SK-N-SH (cell line): Measurements from ENCODE around the gene GADD45B. TPM values are rescaled to one million over a fixed set of nuclear protein-coding genes. Genes with fewer than 3 reads are reported as not detected.

Experiments
- CTCF ChIA-PET: fragments of 300-600, 350-600 bp; formaldehyde crosslinking; extraction: SDS; loops from one replicate; lab custom pipeline; 2021; lab: Yijun Ruan, JAX
- POLR2A ChIA-PET: fragments of 350-600 bp; sonication (Branson Sonifier 250); formaldehyde crosslinking; extraction: SDS; loops from one replicate; lab custom pipeline; 2020; ENCODE audit warnings: antibody characterized with exemption, inconsistent platforms; lab: Yijun Ruan, JAX
- DNase-seq: peaks from one replicate; pipeline ENCODE4 v3.0.0; 2012
- H2AFZ ChIP-seq: fragments of 200-600 bp; sonication (generic); 2 replicates; pipeline ENCODE4 v1.8.1; 2016; ENCODE audit warnings: antibody characterized with exemption, mild to moderate bottlenecking, low read depth
- H3F3A ChIP-seq: fragments of 200-600 bp; sonication (generic); replicated peaks from 2 replicates; pipeline ENCODE3; 2016; ENCODE audit warnings: antibody characterized with exemption, mild to moderate bottlenecking; ENCODE audit not compliant: insufficient read depth
- H3K27ac ChIP-seq, 2 experiments: fragments of 200-500 bp in 1 of 2; fragments of 200-600 bp in 1 of 2; sonication (Bioruptor generic) in 1 of 2; sonication (generic), shearing (Covaris generic) in 1 of 2; 2 replicates each; pipeline versions ENCODE4 v1.5.1 to v1.6.1; 2014 to 2016; ENCODE audit warnings: low read depth in 2 of 2, inconsistent platforms in 1 of 2, low read length in 1 of 2, mild to moderate bottlenecking in 1 of 2, mixed read lengths in 1 of 2
- H3K27me3 ChIP-seq: fragments of 200-600 bp; sonication (generic), shearing (Covaris generic); 2 replicates; pipeline ENCODE4 v1.6.1; 2016; ENCODE audit warnings: mixed run types; ENCODE audit not compliant: insufficient read depth
- H3K36me3 ChIP-seq, 2 experiments: fragments of 200-500 bp in 1 of 2; fragments of 200-600 bp in 1 of 2; sonication (Bioruptor generic) in 1 of 2; sonication (generic) in 1 of 2; replicated peaks in 1 of 2; 2 replicates each; pipeline versions ENCODE3 to v1.5.1; 2014 to 2016; ENCODE audit warnings: low read length in 1 of 2, mild to moderate bottlenecking in 1 of 2; ENCODE audit not compliant: insufficient read depth in 2 of 2, control insufficient read depth in 1 of 2
- H3K4me1 ChIP-seq, 2 experiments: fragments of 200-500 bp in 1 of 2; fragments of 200-600 bp in 1 of 2; sonication (Bioruptor generic) in 1 of 2; sonication (generic), shearing (Covaris generic) in 1 of 2; 2 replicates each; pipeline versions ENCODE4 v1.5.1 to v1.6.1; 2014 to 2016; ENCODE audit warnings: low read depth in 1 of 2, low read length in 1 of 2, mixed run types in 1 of 2; ENCODE audit not compliant: insufficient read depth in 2 of 2, control insufficient read depth in 1 of 2
- H3K4me2 ChIP-seq: fragments of 200-600 bp; sonication (generic), shearing (Covaris generic); 2 replicates; pipeline ENCODE4 v1.6.1; 2017; ENCODE audit warnings: mixed run types
- H3K4me3 ChIP-seq, 2 experiments: fragments of 200-500 bp in 1 of 2; fragments of 200-600 bp in 1 of 2; sonication (Bioruptor generic) in 1 of 2; sonication (generic), shearing (Covaris generic) in 1 of 2; 2 replicates each; pipeline versions ENCODE4 v1.5.1 to v1.8.1; 2014 to 2016; ENCODE audit warnings: low read depth in 2 of 2, inconsistent platforms in 1 of 2, low read length in 1 of 2, mild to moderate bottlenecking in 1 of 2, mixed read lengths in 1 of 2, moderate library complexity in 1 of 2
- H3K79me2 ChIP-seq: fragments of 200-600 bp; sonication (generic); 2 replicates; pipeline ENCODE4 v1.8.1; 2017; ENCODE audit warnings: mild to moderate bottlenecking; ENCODE audit not compliant: insufficient read depth
- H3K9ac ChIP-seq: fragments of 200-600 bp; sonication (generic); 2 replicates; pipeline ENCODE4 v1.6.1; 2017; ENCODE audit warnings: mixed run types
- H3K9me2 ChIP-seq: fragments of 200-600 bp; sonication (generic); 2 replicates; pipeline ENCODE4 v1.6.1; 2017; ENCODE audit warnings: mixed run types
- H3K9me3 ChIP-seq: fragments of 200-600 bp; sonication (generic); 2 replicates; pipeline ENCODE4 v1.6.1; 2017; ENCODE audit warnings: mixed run types, mild to moderate bottlenecking, moderate library complexity
- H4K20me1 ChIP-seq: fragments of 200-600 bp; sonication (generic); 2 replicates; pipeline ENCODE4 v1.6.1; 2017; ENCODE audit warnings: mild to moderate bottlenecking, mixed run types; ENCODE audit not compliant: insufficient read depth
- CHD2 ChIP-seq: fragments of 150-350 bp; IDR thresholded peaks from 2 replicates; pipeline ENCODE4 v1.6.1; 2018; ENCODE audit warnings: low read length; ENCODE audit not compliant: partially characterized antibody
- EP300 ChIP-seq, 2 experiments: IDR thresholded peaks; 2 replicates each; pipeline versions ENCODE4 v1.4.0 to v1.6.1; 2012; ENCODE audit warnings: borderline replicate concordance in 1 of 2, low read depth in 1 of 2, low read length in 1 of 2
- EZH2phosphoT487 ChIP-seq: fragments of 200-600 bp; sonication (generic); IDR thresholded peaks from 2 replicates; pipeline ENCODE4 v1.6.1; 2017; ENCODE audit warnings: low read depth, mixed run types, mild to moderate bottlenecking, antibody characterized with exemption, moderate library complexity, borderline replicate concordance
- FOSL2 ChIP-seq: IDR thresholded peaks from 2 replicates; pipeline ENCODE4 v1.4.0; 2012; ENCODE audit warnings: low read depth, mild to moderate bottlenecking, moderate library complexity, borderline replicate concordance
- FOXJ3 ChIP-seq: sonication (generic); formaldehyde crosslinking; IDR thresholded peaks from 2 replicates; pipeline ENCODE4 v1.5.1; 2020; ENCODE audit warnings: mild to moderate bottlenecking, missing genetic modification reagents
- MEF2A ChIP-seq: IDR thresholded peaks from 2 replicates; pipeline ENCODE4 v1.4.0; 2012; ENCODE audit warnings: low read depth, borderline replicate concordance
- NRF1 ChIP-seq: IDR thresholded peaks from 2 replicates; pipeline ENCODE4 v1.6.1; 2012; ENCODE audit warnings: low read depth, mild to moderate bottlenecking, low read length
- POLR2AphosphoS5 ChIP-seq: IDR thresholded peaks from 2 replicates; pipeline ENCODE4 v1.6.1; 2012; ENCODE audit warnings: low read depth, low read length
- RCOR1 ChIP-seq: fragments of 150-350 bp; IDR thresholded peaks from 2 replicates; pipeline ENCODE4 v1.6.1; 2017; ENCODE audit warnings: antibody characterized with exemption, low read length
- RFX5 ChIP-seq: IDR thresholded peaks from 2 replicates; pipeline ENCODE4 v1.6.1; 2012; ENCODE audit warnings: mild to moderate bottlenecking, improper control_type of control experiment, low read length
- SIN3A ChIP-seq: IDR thresholded peaks from 2 replicates; pipeline ENCODE4 v1.6.1; 2012; ENCODE audit warnings: low read depth, mild to moderate bottlenecking, low read length, moderate library complexity, borderline replicate concordance
- SMC3 ChIP-seq: IDR thresholded peaks from 2 replicates; pipeline ENCODE4 v1.6.1; 2012; ENCODE audit warnings: low read depth, low read length, improper control_type of control experiment
- TEAD4 ChIP-seq: IDR thresholded peaks from 2 replicates; pipeline ENCODE4 v1.4.0; 2012; ENCODE audit warnings: mild to moderate bottlenecking, borderline replicate concordance; ENCODE audit not compliant: insufficient read depth
- YY1 ChIP-seq: IDR thresholded peaks from 2 replicates; pipeline ENCODE4 v1.4.0; 2012; ENCODE audit warnings: low read depth, mild to moderate bottlenecking
- WGBS: methylation state at CpG from one replicate; pipeline ENCODE4 v1.1.6; 2017; ENCODE audit warnings: low lambda C conversion rate; 5-methylcytosine and 5-hydroxymethylcytosine counted together
- polyA plus RNA-seq, 3 experiments: library from polyadenylated mRNA; depleted of rRNA; stranded (reverse); fragments of >200 nt; gene quantifications; 2 replicates each; pipeline ENCODE4 v1.2.3, GENCODE V29; 2012
- TF ChIP-seq, protein P1 (sequence below): IDR thresholded peaks from 2 replicates; pipeline ENCODE4; 2012
- TF ChIP-seq, protein P2 (sequence below): IDR thresholded peaks from 2 replicates; pipeline ENCODE4 v1.4.0; 2012; ENCODE audit warnings: low read depth, borderline replicate concordance
- TF ChIP-seq, protein P3 (sequence below): IDR thresholded peaks from 2 replicates; pipeline ENCODE4 v1.4.0; 2012; ENCODE audit warnings: low read depth
- TF ChIP-seq, protein P4 (sequence below): fragments of 200-600 bp; sonication (generic); IDR thresholded peaks from 2 replicates; pipeline ENCODE4 v1.6.1; 2017; ENCODE audit warnings: antibody characterized with exemption, mild to moderate bottlenecking, moderate library complexity
- TF ChIP-seq, protein P5 (sequence below): fragments of 150-350 bp; IDR thresholded peaks from 2 replicates; pipeline ENCODE4 v1.6.1; 2017; ENCODE audit warnings: antibody characterized with exemption, low read length, low read depth, borderline replicate concordance

The GADD45B gene
- polyA plus RNA-seq, 1 of the 3 experiments (the other 2 are of a cell fraction), result 67.6 TPM

DNA sequence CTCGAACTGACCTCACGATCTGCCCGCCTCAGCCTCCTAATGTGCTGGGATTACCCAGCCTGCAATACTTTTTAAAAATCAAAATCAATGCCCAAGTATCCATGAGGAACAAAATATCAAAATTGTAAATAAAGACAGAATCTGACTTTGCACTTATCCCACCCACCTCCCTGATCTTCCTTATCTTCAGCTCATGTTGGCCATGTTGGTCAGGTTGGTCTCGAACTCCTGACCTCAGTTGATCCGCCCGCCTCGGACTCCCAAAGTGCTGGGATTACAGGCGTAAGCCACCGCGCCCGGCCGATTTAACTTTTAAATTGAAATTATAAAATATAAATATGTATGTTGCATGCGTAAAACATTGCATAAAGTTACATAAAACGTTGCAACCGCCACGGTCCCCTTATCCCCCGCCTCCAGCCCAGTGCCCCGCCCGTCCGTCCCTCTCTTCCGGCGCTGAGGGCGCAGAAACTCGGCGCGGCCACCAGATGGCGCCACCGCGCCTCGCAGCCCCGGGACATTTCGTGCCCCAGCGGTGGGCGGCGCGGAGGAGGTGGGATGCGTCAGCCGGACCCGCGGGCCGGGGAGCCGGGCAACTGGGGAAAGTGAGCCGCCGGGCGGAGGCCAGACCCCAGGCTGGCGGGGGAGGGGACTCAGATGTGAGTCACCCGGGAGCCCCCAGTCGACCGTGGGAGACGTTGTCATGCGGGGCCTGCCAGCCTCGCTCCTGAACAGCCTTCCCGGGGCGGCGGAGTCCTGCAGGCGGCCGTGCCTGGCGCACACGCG lies 1.5 kb upstream of the GADD45B start (continued):
- TF ChIP-seq, protein P1, sequence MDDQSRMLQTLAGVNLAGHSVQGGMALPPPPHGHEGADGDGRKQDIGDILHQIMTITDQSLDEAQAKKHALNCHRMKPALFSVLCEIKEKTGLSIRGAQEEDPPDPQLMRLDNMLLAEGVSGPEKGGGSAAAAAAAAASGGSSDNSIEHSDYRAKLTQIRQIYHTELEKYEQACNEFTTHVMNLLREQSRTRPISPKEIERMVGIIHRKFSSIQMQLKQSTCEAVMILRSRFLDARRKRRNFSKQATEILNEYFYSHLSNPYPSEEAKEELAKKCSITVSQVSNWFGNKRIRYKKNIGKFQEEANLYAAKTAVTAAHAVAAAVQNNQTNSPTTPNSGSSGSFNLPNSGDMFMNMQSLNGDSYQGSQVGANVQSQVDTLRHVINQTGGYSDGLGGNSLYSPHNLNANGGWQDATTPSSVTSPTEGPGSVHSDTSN, result no peak
- no peak for TF ChIP-seq YY1
- TF ChIP-seq RFX5, result no peak
- peak; percentile 98 for TF ChIP-seq SMC3
- TF ChIP-seq, protein P2, sequence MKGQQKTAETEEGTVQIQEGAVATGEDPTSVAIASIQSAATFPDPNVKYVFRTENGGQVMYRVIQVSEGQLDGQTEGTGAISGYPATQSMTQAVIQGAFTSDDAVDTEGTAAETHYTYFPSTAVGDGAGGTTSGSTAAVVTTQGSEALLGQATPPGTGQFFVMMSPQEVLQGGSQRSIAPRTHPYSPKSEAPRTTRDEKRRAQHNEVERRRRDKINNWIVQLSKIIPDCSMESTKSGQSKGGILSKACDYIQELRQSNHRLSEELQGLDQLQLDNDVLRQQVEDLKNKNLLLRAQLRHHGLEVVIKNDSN, result no peak
- TF ChIP-seq EP300 (IDR thresholded peaks at IDR 0.05; ENCODE audit: borderline replicate concordance in 1 of 2, low read depth in 1 of 2, low read length in 1 of 2), result peak in 1 of 2 experiments; percentile 24; a peak in 1 of 4 replicates
- TF ChIP-seq MEF2A, result no peak
- TF ChIP-seq TEAD4, result peak; percentile 17; the same call in 1 of the 2 replicates
- no peak for TF ChIP-seq RCOR1
- no peak for TF ChIP-seq CHD2
- TF ChIP-seq, protein P3, sequence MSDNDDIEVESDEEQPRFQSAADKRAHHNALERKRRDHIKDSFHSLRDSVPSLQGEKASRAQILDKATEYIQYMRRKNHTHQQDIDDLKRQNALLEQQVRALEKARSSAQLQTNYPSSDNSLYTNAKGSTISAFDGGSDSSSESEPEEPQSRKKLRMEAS, result no peak; the same call in 1 of the 2 replicates
- TF ChIP-seq, protein P4, sequence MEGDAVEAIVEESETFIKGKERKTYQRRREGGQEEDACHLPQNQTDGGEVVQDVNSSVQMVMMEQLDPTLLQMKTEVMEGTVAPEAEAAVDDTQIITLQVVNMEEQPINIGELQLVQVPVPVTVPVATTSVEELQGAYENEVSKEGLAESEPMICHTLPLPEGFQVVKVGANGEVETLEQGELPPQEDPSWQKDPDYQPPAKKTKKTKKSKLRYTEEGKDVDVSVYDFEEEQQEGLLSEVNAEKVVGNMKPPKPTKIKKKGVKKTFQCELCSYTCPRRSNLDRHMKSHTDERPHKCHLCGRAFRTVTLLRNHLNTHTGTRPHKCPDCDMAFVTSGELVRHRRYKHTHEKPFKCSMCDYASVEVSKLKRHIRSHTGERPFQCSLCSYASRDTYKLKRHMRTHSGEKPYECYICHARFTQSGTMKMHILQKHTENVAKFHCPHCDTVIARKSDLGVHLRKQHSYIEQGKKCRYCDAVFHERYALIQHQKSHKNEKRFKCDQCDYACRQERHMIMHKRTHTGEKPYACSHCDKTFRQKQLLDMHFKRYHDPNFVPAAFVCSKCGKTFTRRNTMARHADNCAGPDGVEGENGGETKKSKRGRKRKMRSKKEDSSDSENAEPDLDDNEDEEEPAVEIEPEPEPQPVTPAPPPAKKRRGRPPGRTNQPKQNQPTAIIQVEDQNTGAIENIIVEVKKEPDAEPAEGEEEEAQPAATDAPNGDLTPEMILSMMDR, result peak; percentile 87
- no peak for TF ChIP-seq POLR2AphosphoS5
- no peak for TF ChIP-seq FOXJ3 (CRISPR knock-in tag)
- peak; percentile 36; the same call in 1 of the 2 replicates for TF ChIP-seq NRF1

DNA sequence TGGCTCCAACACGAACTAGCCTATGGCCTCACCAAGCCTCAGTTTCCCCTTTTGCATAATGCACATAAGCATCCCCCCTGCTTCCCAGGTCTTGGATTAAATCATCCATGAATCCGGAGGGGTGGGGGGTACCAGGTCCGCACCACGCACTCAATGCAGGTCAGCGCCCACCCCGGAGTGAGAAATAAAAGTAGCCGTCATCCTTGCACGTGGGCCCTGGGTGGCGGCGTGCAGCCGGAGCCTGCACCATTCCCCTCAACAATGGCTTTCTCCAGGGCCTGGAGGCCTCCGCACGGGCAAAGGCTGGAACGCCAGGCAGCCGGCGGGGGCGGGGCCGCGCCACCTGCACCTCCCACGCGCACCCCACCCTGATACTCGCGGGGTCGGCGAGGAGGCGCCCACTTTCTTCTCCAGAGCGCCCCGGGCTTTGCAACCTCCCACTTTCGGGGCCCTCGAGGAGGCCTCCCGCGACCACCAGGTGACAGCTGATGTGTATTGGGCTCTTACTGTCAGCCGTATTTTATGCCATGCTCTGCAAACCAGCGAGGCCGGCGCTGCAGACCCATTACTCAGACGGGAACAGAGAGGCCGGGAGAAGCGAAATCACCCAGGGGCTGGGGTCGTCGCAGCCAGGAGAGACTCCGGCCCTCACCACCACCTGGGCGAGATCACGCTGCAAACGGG lies 767 bp upstream of the GADD45B start:
- Histone ChIP-seq H3K4me1 (peaks cover 6 to 27% of the 10 kb centered on the region in 2 experiments; a peak in 1 of 4 replicates), H3K4me2 (peak overlapping the region; percentile 88), H3K36me3 (peaks cover 0 to 5% of the 10 kb centered on the region in 2 experiments), H2AFZ (peak overlapping the region; percentile 36; the same call in 1 of the 2 replicates), H3K9me2 (no peaks in the 10 kb centered on the region), H3K9ac (peak overlapping the region; percentile 65), H3K79me2 (peaks cover 45% of the 10 kb centered on the region), H3K27me3 (no peaks in the 10 kb centered on the region), H3K27ac (peak overlapping the region; percentile 34 to 70; a peak in 3 of 4 replicates), H4K20me1 (peaks cover 31% of the 10 kb centered on the region), H3K9me3 (no peaks in the 10 kb centered on the region), H3F3A (peaks cover 39% of the 10 kb centered on the region)
- WGBS, result 1% methylated on average over 29 of the region's 45 CpGs
- peak; percentile 54 for DNase-seq
- TF ChIP-seq TEAD4 (peak; percentile 0; the same call in 1 of the 2 replicates), EZH2phosphoT487 (no peak), FOSL2 (no peak), RCOR1 (0 out of 2 replicates have a peak, but pooled peaks have one; percentile 17), SIN3A (0 out of 2 replicates have a peak, but pooled peaks have one; percentile 9)
- TF ChIP-seq, protein P3, result no peak; the same call in 1 of the 2 replicates
- TF ChIP-seq, protein P5, sequence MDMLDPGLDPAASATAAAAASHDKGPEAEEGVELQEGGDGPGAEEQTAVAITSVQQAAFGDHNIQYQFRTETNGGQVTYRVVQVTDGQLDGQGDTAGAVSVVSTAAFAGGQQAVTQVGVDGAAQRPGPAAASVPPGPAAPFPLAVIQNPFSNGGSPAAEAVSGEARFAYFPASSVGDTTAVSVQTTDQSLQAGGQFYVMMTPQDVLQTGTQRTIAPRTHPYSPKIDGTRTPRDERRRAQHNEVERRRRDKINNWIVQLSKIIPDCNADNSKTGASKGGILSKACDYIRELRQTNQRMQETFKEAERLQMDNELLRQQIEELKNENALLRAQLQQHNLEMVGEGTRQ, result no peak
- TF ChIP-seq, all 33 proteins: peak for 3
- CTCF ChIA-PET, result interaction anchor here (0.9 to 21.1 kb wide), 11 partner anchors 12 to 162 kb away, joined by 3 to 309 read pairs (median 14); no protein-coding TSS in a partner anchor
- H3K4me3 ChIP-seq, result peak overlapping the region; percentile 49 to 100
- POLR2A ChIA-PET, result interaction anchor here (1.0 to 2.3 kb wide), 10 partner anchors 9 to 140 kb away, joined by 3 to 15 read pairs (median 5); partner anchors contain the start of gene TIMM13
